Skin epidermis (tissue), 12 donors: ENCODE results near the gene TIGD3.
A peak's percentile ranks its signal among the peaks of the same experiment; 100 is the strongest.

ENCODE experiments used
- H3K27ac ChIP-seq, 21 experiments: fragments of 200-600 bp; sonication (generic) in 11 of 21; one replicate each; pipeline ENCODE4 v1.5.0; 2020; ENCODE audit warnings: mild to moderate bottlenecking in 3 of 21, inconsistent platforms in 2 of 21, moderate library complexity in 2 of 21
- H3K4me3 ChIP-seq, 7 experiments: fragments of 200-600 bp; sonication (generic) in 2 of 7; one replicate each; pipeline ENCODE4 v1.5.0; 2020; ENCODE audit warnings: inconsistent platforms in 2 of 7, mild to moderate bottlenecking in 2 of 7, moderate library complexity in 1 of 7

Gene TIGD3

DNA sequence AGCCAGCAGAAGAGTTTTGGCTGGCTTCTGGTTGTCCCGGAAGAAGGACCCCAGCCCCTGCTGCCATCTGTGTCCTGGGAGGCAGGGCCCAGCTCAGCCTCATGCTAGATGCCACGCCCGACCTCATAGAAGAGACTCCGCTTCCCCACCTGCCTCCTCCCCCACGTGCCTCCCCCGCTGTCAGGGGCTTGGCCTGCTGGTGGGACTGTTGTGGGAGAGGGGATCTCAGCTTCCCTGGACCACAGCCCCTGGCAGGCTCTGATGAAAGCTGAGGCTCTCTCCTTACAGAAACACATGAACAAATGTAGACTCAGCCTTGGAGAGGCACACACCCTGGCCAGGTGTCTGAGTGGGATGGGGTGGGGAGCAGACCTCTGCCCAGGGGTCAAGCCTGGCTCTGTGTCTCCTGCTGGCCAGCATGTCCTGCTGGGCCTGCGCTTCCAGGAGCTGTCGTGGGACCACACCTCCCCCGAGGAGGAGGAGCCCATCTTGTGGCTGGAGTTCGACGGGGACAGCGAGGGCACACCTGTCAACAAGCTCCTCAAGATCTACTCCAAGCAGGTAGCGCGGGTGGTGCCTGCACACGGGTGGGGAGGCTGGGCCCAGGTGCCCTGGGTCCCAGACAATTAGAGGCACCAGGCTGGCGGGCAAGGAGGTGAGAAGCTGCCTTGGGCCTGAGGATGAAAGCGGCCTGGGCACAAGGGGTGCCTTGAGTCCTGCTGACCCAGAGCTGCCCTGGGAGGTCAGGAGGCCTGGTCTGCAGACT is 45.9 kb downstream of the TIGD3 start:
- no peak overlapping the region for H3K4me3 ChIP-seq
- peak overlapping the region in 2 of 21 experiments; percentile 46 to 54 for H3K27ac ChIP-seq

- no peak overlapping the region for H3K27ac ChIP-seq
- no peak overlapping the region for H3K4me3 ChIP-seq
Observed at GRCh38 chr11:65401073-65401802, 46.7 kb downstream of the TIGD3 start.

- no peak overlapping the region for H3K27ac ChIP-seq
- H3K4me3 ChIP-seq, result no peak overlapping the region
Observed at GRCh38 chr11:65401803-65402248, 47.3 kb downstream of the TIGD3 start.

GRCh38 chr11:65402790-65403189 is 48.2 kb downstream of the TIGD3 start:
- Histone ChIP-seq H3K27ac (no peak overlapping the region), H3K4me3 (no peak overlapping the region)

DNA sequence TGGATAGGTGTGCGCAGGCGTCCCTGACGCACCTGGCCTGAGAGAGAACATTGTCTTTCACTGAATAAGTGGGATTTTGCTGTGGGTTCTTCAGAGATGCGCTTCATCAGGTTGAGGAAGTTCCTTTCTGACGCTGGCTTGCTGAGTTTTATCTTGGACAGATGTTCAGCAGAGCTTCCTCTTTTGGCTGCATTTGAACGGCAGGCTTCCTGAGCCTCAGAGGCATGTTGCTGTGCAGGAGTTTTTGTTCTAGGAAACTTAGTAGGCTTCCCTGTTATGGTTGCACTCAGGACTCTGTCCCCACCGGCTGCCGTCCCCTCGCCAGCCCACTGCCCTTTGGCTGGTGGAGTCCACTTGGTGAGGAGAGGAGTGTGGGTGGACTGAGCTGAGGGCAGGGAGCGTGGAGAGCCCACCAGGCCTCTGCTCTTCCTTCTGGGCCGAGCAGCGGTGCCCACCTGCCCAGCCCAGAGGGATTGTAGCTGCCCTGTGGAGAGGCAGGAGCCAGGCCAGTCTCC is 49.1 kb downstream of the TIGD3 start:
- Histone ChIP-seq H3K4me3 (no peak overlapping the region), H3K27ac (peak overlapping the region in 14 of 21 experiments; percentile 29 to 73 (median 58))

GRCh38 chr11:65404210-65404609 is 49.7 kb downstream of the TIGD3 start:
- Histone ChIP-seq H3K27ac (peak overlapping the region in 13 of 21 experiments; percentile 29 to 73 (median 58)), H3K4me3 (no peak overlapping the region)

- Histone ChIP-seq H3K27ac (peak overlapping the region in 7 of 21 experiments; percentile 29 to 73 (median 58)), H3K4me3 (no peak overlapping the region)
Observed at GRCh38 chr11:65404638-65405339, 50.2 kb downstream of the TIGD3 start.
